IMR-90 (cell line): Measurements from ENCODE around the gene GRK5. TPM values are rescaled to one million over a fixed set of nuclear protein-coding genes. Genes with fewer than 3 reads are reported as not detected.

Experiments used
- ATAC-seq: fragments of 200-7000 bp; cut with Tn5 transposase; 2 replicates; pipeline ENCODE4 v1.9.1; 2020; ENCODE audit warnings: low read depth, mild to moderate bottlenecking, moderate library complexity
- BruUV-seq: library from RNA; stranded (reverse); fragments of 400-500 nt; replicated peaks from 2 replicates; lab custom pipeline; 2021; lab: Mats Ljungman, UMichigan
- CTCF ChIA-PET: fragments of 300-600 bp; formaldehyde crosslinking; extraction: SDS; loops from one replicate; lab custom pipeline; 2021; ENCODE audit warnings: antibody characterized with exemption; lab: Yijun Ruan, JAX
- POLR2A ChIA-PET: fragments of 300-600 bp; sonication (Branson Sonifier 250); formaldehyde crosslinking; loops from one replicate; lab custom pipeline; 2022; ENCODE audit warnings: antibody characterized with exemption; ENCODE audit not compliant: unreplicated experiment; lab: Charles Lee
- DNase-seq: peaks from one replicate; pipeline ENCODE4 v3.0.0; 2013
- H2AFZ ChIP-seq: replicated peaks from 2 replicates; pipeline ENCODE3; 2013; ENCODE audit warnings: low read length, mild to moderate bottlenecking; ENCODE audit not compliant: poor library complexity
- H2AK5ac ChIP-seq: 2 replicates; pipeline ENCODE4 v1.6.1; 2013; ENCODE audit warnings: low read depth, low read length, inconsistent platforms
- H2AK9ac ChIP-seq: replicated peaks from 2 replicates; pipeline ENCODE3; 2013; ENCODE audit warnings: mild to moderate bottlenecking, low read depth, low read length, moderate library complexity; ENCODE audit not compliant: poor library complexity
- H2BK120ac ChIP-seq: 2 replicates; pipeline ENCODE4 v1.6.1; 2013; ENCODE audit warnings: low read depth, low read length, inconsistent platforms
- H2BK15ac ChIP-seq: 3 replicates; pipeline ENCODE4 v1.6.1; 2013; ENCODE audit warnings: low read depth, low read length, inconsistent platforms
- H2BK20ac ChIP-seq: 2 replicates; pipeline ENCODE4 v1.6.1; 2013; ENCODE audit warnings: low read depth, mild to moderate bottlenecking, inconsistent platforms, low read length, moderate library complexity
- H2BK5ac ChIP-seq: 2 replicates; pipeline ENCODE4 v1.6.1; 2013; ENCODE audit warnings: mild to moderate bottlenecking, low read depth, low read length, inconsistent platforms; ENCODE audit not compliant: poor library complexity, severe bottlenecking
- H3K14ac ChIP-seq: replicated peaks from 2 replicates; pipeline ENCODE4 v1.6.1; 2013; ENCODE audit warnings: low read depth, low read length, inconsistent platforms
- H3K18ac ChIP-seq: 2 replicates; pipeline ENCODE4 v1.6.1; 2013; ENCODE audit warnings: low read depth, low read length, control low read depth
- H3K23ac ChIP-seq: 2 replicates; pipeline ENCODE4 v1.6.1; 2013; ENCODE audit warnings: low read depth, low read length, inconsistent platforms
- H3K27ac ChIP-seq: 2 replicates; pipeline ENCODE4 v1.5.1; 2013; ENCODE audit warnings: mild to moderate bottlenecking, control low read depth, low read length; ENCODE audit not compliant: insufficient read depth
- H3K27me3 ChIP-seq: 2 replicates; pipeline ENCODE4 v1.6.1; 2013; ENCODE audit warnings: low read length; ENCODE audit not compliant: control insufficient read depth, insufficient read depth
- H3K36me3 ChIP-seq: 2 replicates; pipeline ENCODE4 v1.6.1; 2013; ENCODE audit warnings: low read length, mixed read lengths; ENCODE audit not compliant: control insufficient read depth, insufficient read depth
- H3K4ac ChIP-seq: 2 replicates; pipeline ENCODE4 v1.6.1; 2013; ENCODE audit warnings: low read depth, low read length, inconsistent platforms
- H3K4me1 ChIP-seq: 2 replicates; pipeline ENCODE4 v1.6.1; 2013; ENCODE audit warnings: low read length, mixed read lengths; ENCODE audit not compliant: control insufficient read depth, insufficient read depth
- H3K4me2 ChIP-seq: 2 replicates; pipeline ENCODE4 v1.6.1; 2013; ENCODE audit warnings: low read depth, mild to moderate bottlenecking, control low read depth, low read length, moderate library complexity
- H3K4me3 ChIP-seq: 2 replicates; pipeline ENCODE4 v1.5.1; 2013; ENCODE audit warnings: low read depth, mild to moderate bottlenecking, control low read depth, low read length, moderate library complexity; ENCODE audit not compliant: insufficient read depth
- H3K56ac ChIP-seq: 2 replicates; pipeline ENCODE4 v1.6.1; 2013; ENCODE audit warnings: low read length, inconsistent platforms; ENCODE audit not compliant: insufficient read depth; ENCODE audit errors: extremely low read depth
- H3K79me1 ChIP-seq, 2 experiments: 2 replicates each; pipeline ENCODE4 v1.6.1; 2013; ENCODE audit warnings: low read length in 2 of 2, inconsistent platforms in 1 of 2, low read depth in 1 of 2
- H3K9ac ChIP-seq: 2 replicates; pipeline ENCODE4 v1.6.1; 2013; ENCODE audit warnings: low read depth, low read length, control low read depth
- H3K9me1 ChIP-seq: 2 replicates; pipeline ENCODE4 v1.6.1; 2013; ENCODE audit warnings: low read length, inconsistent platforms; ENCODE audit not compliant: insufficient read depth
- H3K9me3 ChIP-seq: 2 replicates; pipeline ENCODE4 v1.6.1; 2013; ENCODE audit warnings: low read length; ENCODE audit not compliant: control insufficient read depth, insufficient read depth
- H4K20me1 ChIP-seq: 2 replicates; pipeline ENCODE4 v1.6.1; 2013; ENCODE audit warnings: low read length, inconsistent platforms; ENCODE audit not compliant: insufficient read depth
- H4K5ac ChIP-seq: 2 replicates; pipeline ENCODE4 v1.6.1; 2013; ENCODE audit warnings: mild to moderate bottlenecking, low read depth, low read length, control low read depth
- H4K8ac ChIP-seq, 2 experiments: 2 replicates each; pipeline ENCODE4 v1.6.1; 2013; ENCODE audit warnings: low read depth in 2 of 2, low read length in 2 of 2, control low read depth in 1 of 2, inconsistent platforms in 1 of 2
- H4K91ac ChIP-seq: 2 replicates; pipeline ENCODE4 v1.6.1; 2013; ENCODE audit warnings: low read depth, low read length, inconsistent platforms; ENCODE audit not compliant: insufficient read depth
- BHLHE40 ChIP-seq: fragments of 150-350 bp; IDR thresholded peaks from 2 replicates; pipeline ENCODE4 v1.6.1; 2016; ENCODE audit warnings: mild to moderate bottlenecking, low read depth, low read length
- CEBPB ChIP-seq: IDR thresholded peaks from 2 replicates; pipeline ENCODE4 v1.6.1; 2012; ENCODE audit warnings: low read depth, low read length, improper control_type of control experiment
- ELK1 ChIP-seq: fragments of 150-350 bp; IDR thresholded peaks from 2 replicates; pipeline ENCODE4 v1.6.1; 2016; ENCODE audit warnings: low read depth, mild to moderate bottlenecking, low read length, moderate library complexity, borderline replicate concordance
- MAFK ChIP-seq: IDR thresholded peaks from 2 replicates; pipeline ENCODE4 v1.6.1; 2012; ENCODE audit warnings: low read depth, low read length, improper control_type of control experiment
- MAZ ChIP-seq: IDR thresholded peaks from 2 replicates; pipeline ENCODE4 v1.6.1; 2012; ENCODE audit warnings: low read depth, mild to moderate bottlenecking, low read length, improper control_type of control experiment, moderate library complexity, borderline replicate concordance
- NFE2L2 ChIP-seq: fragments of 150-350 bp; IDR thresholded peaks from 2 replicates; pipeline ENCODE4 v1.6.1; 2016; ENCODE audit warnings: low read depth, mild to moderate bottlenecking, low read length
- POLR2A ChIP-seq: IDR thresholded peaks from 2 replicates; pipeline ENCODE4 v1.6.1; 2012; ENCODE audit warnings: mild to moderate bottlenecking, low read depth, low read length
- RCOR1 ChIP-seq: IDR thresholded peaks from 2 replicates; pipeline ENCODE4 v1.6.1; 2012; ENCODE audit warnings: mild to moderate bottlenecking, low read length, improper control_type of control experiment; ENCODE audit not compliant: insufficient replicate concordance
- USF2 ChIP-seq: fragments of 150-350 bp; IDR thresholded peaks from 2 replicates; pipeline ENCODE4 v1.6.1; 2017; ENCODE audit warnings: mild to moderate bottlenecking, antibody characterized with exemption, low read length, low read depth
- WGBS, 2 experiments: methylation state at CpG; one replicate each; pipeline versions ENCODE4 v1.1.5 to v1.1.7; 2013; ENCODE audit warnings: missing lambda C conversion rate in 2 of 2; ENCODE audit not compliant: insufficient read length in 1 of 2; ENCODE audit errors: extremely low coverage in 2 of 2; 5-methylcytosine and 5-hydroxymethylcytosine counted together
- dilution Hi-C: fragments of 300-500 bp; cut with HindIII; formaldehyde crosslinking; loops from one replicate; pipeline ENCODE4 v1.14.3; 2018; ENCODE audit warnings: low sequenced_read_pairs; ENCODE audit not compliant: unreplicated experiment
- in situ Hi-C: fragments of 300-500 bp; cut with MboI; formaldehyde crosslinking; loops from 3 replicates; pipeline ENCODE4 v1.14.3; 2019; ENCODE audit warnings: low sequenced_read_pairs, inconsistent platforms, mixed read lengths
- intact Hi-C: fragments of 100-400 bp; cut with micrococcal nuclease; formaldehyde crosslinking; loops from 2 replicates; pipeline ENCODE4 v1.10.0; 2022
- polyA plus RNA-seq, 3 experiments: library from polyadenylated mRNA; depleted of rRNA; stranded (reverse); fragments of >200 nt; gene quantifications; 2 replicates each; pipeline ENCODE4 v1.2.3, GENCODE V29; 2012; ENCODE audit warnings: low replicate concordance in 1 of 3
- total RNA-seq: library from RNA; depleted of rRNA; stranded (reverse); fragments of >200 nt; gene quantifications from 2 replicates; pipeline ENCODE4 v1.2.3, GENCODE V29; 2012

GRK5 gene
- total and polyA plus RNA-seq, 2 of the 4 experiments (the other 2 are of a cell fraction): 12.9 to 16.3 TPM

GRCh38 chr10:119431034-119431772 is 223.8 kb downstream of the GRK5 start:
- CTCF ChIA-PET: interaction anchor here (1.0 kb wide), 1 partner anchor 9 kb away, joined by 3 read pairs; no protein-coding TSS in a partner anchor
- no peak overlapping the region for H4K8ac ChIP-seq
- BruUV-seq: no TSS peak
- no peak overlapping the region for H3K4me2 ChIP-seq
- no peak overlapping the region for H2BK20ac ChIP-seq
- TF ChIP-seq BHLHE40: no peak
- TF ChIP-seq NFE2L2: no peak
- TF ChIP-seq CEBPB: no peak
- no peak for TF ChIP-seq ELK1
- TF ChIP-seq MAZ: no peak
- TF ChIP-seq RCOR1: no peak
- TF ChIP-seq MAFK: no peak
- TF ChIP-seq USF2: no peak
- TF ChIP-seq POLR2A: no peak
- no peak overlapping the region for H2AK9ac ChIP-seq
- H3K4me1 ChIP-seq: no peaks in the 10 kb centered on the region
- no peak overlapping the region for H4K91ac ChIP-seq
- H2BK5ac ChIP-seq: no peak overlapping the region
- H3K4ac ChIP-seq: no peak overlapping the region
- DNase-seq (no peak), ATAC-seq (no peak)
- dilution Hi-C loops: no loop called here
- no peak overlapping the region for H3K14ac ChIP-seq
- H3K9me1 ChIP-seq: peaks cover 19% of the 10 kb centered on the region
- no peak overlapping the region for H2BK15ac ChIP-seq
- H3K18ac ChIP-seq: no peak overlapping the region
- H4K5ac ChIP-seq: no peak overlapping the region
- no peak overlapping the region for H3K56ac ChIP-seq
- no peak overlapping the region for H2AK5ac ChIP-seq
- H2BK120ac ChIP-seq: no peak overlapping the region
- WGBS, 2 experiments: 93% methylated on average over 7 of the region's 22 CpGs; no CpG with 5 or more reads in 1 of the 2 experiments
- intact Hi-C loops: no loop called here
- H3K79me1 ChIP-seq: peaks cover 28 to 37% of the 10 kb centered on the region in 2 experiments; a peak in 3 of 4 replicates
- H3K36me3 ChIP-seq: peaks cover 84% of the 10 kb centered on the region
- no peak overlapping the region for H3K23ac ChIP-seq
- in situ Hi-C loops: no loop called here
- H4K20me1 ChIP-seq: peaks cover 30% of the 10 kb centered on the region
- H3K27ac ChIP-seq: no peak overlapping the region
- no peaks in the 10 kb centered on the region for H3K9me3 ChIP-seq
- POLR2A ChIA-PET: no interaction called here
- H3K4me3 ChIP-seq: no peak overlapping the region
- H3K9ac ChIP-seq: no peak overlapping the region
- no peaks in the 10 kb centered on the region for H3K27me3 ChIP-seq
- no peak overlapping the region for H2AFZ ChIP-seq
